ENCODE data around the gene ADAT3. TPM values are rescaled to one million over a fixed set of nuclear protein-coding genes. Genes with fewer than 3 reads are reported as not detected.

Gene ADAT3
- total and polyA plus RNA-seq, 2 donors (not counting 1 experiment from before 2014, with no cell fraction given) = 0.42 to 1.7 TPM

DNA sequence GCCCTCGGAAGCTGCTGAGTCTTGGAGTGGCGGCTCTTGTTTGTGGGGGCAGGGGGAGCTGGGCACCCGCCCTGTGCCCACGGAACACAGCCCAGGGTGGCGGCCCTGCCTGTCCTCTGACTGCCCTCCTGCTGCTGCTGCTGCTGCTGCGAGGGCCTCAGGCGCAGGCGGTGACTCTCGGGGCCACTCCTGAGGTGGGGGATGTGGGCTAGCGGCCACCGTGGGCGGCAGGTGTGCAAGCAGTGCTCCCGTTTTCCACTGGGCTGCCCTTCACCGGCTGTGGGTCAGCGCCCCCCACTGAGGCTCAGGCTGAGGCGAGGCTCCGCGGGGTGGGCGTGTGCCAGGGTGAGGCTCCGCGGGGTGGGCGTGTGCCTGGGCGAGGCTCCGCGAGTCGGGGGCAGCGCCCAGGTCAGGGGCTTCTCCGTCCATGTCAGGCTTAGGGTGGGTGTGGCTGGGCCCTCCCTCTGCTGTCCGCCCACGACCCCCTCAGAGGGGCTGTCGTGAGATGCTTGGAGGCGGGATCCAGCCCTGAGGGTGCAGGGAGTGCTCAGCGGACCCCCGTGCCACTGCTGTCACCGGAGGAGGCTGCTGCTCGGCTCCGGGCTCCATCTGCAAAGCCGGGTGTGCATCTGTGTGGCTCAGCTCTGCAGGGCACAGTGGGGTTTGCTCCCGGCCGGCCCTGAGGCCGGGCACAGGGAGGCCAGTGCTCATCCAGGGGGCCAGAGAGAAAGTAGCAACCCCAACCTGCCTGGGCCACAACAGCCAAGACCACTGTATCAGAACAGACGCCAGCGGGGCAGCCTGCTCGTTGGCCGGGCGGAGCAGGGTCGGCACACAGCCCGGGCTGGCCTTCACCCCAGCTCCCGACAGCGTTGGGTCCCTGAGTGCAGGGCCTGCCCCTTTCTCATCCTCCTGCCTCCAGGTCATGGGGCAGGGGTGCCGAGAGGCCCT is 50.2 kb downstream of the ADAT3 start:
- DNase-seq (ENCODE audit: low read depth in 2 of 2) = no peak
- H3K9ac ChIP-seq (ENCODE audit: insufficient read depth, low read length) = no peak overlapping the region
- no peaks in the 10 kb centered on the region for H3K4me1 ChIP-seq (ENCODE audit: control insufficient read depth, extremely low read depth, insufficient read depth, low read length)
- H3K9me3 ChIP-seq (ENCODE audit: control insufficient read depth, insufficient read depth, low read depth, low read length) = no peaks in the 10 kb centered on the region
- H3K27ac ChIP-seq (ENCODE audit: insufficient read depth, low read length) = no peak overlapping the region
- no peak for TF ChIP-seq EZH2 (IDR thresholded peaks at IDR 0.05; ENCODE audit: low read length, missing control alignments)
- TF ChIP-seq, protein P1, sequence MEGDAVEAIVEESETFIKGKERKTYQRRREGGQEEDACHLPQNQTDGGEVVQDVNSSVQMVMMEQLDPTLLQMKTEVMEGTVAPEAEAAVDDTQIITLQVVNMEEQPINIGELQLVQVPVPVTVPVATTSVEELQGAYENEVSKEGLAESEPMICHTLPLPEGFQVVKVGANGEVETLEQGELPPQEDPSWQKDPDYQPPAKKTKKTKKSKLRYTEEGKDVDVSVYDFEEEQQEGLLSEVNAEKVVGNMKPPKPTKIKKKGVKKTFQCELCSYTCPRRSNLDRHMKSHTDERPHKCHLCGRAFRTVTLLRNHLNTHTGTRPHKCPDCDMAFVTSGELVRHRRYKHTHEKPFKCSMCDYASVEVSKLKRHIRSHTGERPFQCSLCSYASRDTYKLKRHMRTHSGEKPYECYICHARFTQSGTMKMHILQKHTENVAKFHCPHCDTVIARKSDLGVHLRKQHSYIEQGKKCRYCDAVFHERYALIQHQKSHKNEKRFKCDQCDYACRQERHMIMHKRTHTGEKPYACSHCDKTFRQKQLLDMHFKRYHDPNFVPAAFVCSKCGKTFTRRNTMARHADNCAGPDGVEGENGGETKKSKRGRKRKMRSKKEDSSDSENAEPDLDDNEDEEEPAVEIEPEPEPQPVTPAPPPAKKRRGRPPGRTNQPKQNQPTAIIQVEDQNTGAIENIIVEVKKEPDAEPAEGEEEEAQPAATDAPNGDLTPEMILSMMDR (conservative IDR thresholded peaks at IDR 0.05 in 1 of 2, IDR thresholded peaks at IDR 0.05 in 1 of 2; ENCODE audit: low read depth in 1 of 2, low read length in 2 of 2) = no peak
- no peak overlapping the region for H3K4me2 ChIP-seq (ENCODE audit: extremely low read depth, insufficient read depth, low read length)
- H3K27me3 ChIP-seq (ENCODE audit: control insufficient read depth, insufficient read depth, low read length) = no peaks in the 10 kb centered on the region
- H3K79me2 ChIP-seq (ENCODE audit: control insufficient read depth, insufficient read depth, low read length) = peaks cover 44% of the 10 kb centered on the region
- no peak overlapping the region for H2AFZ ChIP-seq (ENCODE audit: low read length)
- H4K20me1 ChIP-seq (ENCODE audit: control insufficient read depth, extremely low read depth, insufficient read depth, low read length) = peaks cover 2% of the 10 kb centered on the region
- no peak overlapping the region for H3K4me3 ChIP-seq (replicated peaks in 1 of 4; ENCODE audit: control extremely low read depth in 1 of 4, insufficient read depth in 1 of 4, low read depth in 3 of 4, low read length in 4 of 4)
- peaks cover 4% of the 10 kb centered on the region for H3K36me3 ChIP-seq (ENCODE audit: control insufficient read depth, insufficient read depth, low read length)

DNA sequence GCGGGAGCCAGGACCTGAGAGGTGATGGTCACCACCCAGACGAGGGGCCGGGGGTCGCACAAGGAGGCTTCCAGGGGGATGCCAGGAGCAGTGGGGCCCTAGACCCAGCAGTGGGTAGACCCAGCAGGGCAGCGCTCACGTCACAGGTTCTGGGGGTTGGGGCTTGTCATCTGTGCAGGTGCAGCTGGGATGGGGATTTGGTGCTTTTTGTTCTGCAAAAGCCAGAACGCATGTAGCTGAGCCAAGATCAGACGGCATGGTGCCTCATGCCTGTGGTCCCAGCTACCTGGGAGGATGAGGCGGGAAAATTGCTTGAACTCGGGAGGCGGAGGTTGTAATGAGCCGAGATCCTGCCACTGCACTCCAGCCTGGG is 50.9 kb downstream of the ADAT3 start:
- peaks cover 4% of the 10 kb centered on the region for H3K36me3 ChIP-seq (ENCODE audit: control insufficient read depth, insufficient read depth, low read length)
- no peak overlapping the region for H3K27ac ChIP-seq (ENCODE audit: insufficient read depth, low read length)
- TF ChIP-seq, protein P1 (conservative IDR thresholded peaks at IDR 0.05 in 1 of 2, IDR thresholded peaks at IDR 0.05 in 1 of 2; ENCODE audit: low read depth in 1 of 2, low read length in 2 of 2) = no peak
- H3K27me3 ChIP-seq (ENCODE audit: control insufficient read depth, insufficient read depth, low read length) = no peaks in the 10 kb centered on the region
- H2AFZ ChIP-seq (ENCODE audit: low read length) = no peak overlapping the region
- H3K4me1 ChIP-seq (ENCODE audit: control insufficient read depth, extremely low read depth, insufficient read depth, low read length) = no peaks in the 10 kb centered on the region
- no peak overlapping the region for H3K9ac ChIP-seq (ENCODE audit: insufficient read depth, low read length)
- peaks cover 2% of the 10 kb centered on the region for H4K20me1 ChIP-seq (ENCODE audit: control insufficient read depth, extremely low read depth, insufficient read depth, low read length)
- no peak for DNase-seq (ENCODE audit: low read depth in 2 of 2)
- H3K9me3 ChIP-seq (ENCODE audit: control insufficient read depth, insufficient read depth, low read depth, low read length) = no peaks in the 10 kb centered on the region
- H3K79me2 ChIP-seq (ENCODE audit: control insufficient read depth, insufficient read depth, low read length) = peaks cover 45% of the 10 kb centered on the region
- no peak overlapping the region for H3K4me3 ChIP-seq (replicated peaks in 1 of 4; ENCODE audit: control extremely low read depth in 1 of 4, insufficient read depth in 1 of 4, low read depth in 3 of 4, low read length in 4 of 4)
- H3K4me2 ChIP-seq (ENCODE audit: extremely low read depth, insufficient read depth, low read length) = no peak overlapping the region

DNA sequence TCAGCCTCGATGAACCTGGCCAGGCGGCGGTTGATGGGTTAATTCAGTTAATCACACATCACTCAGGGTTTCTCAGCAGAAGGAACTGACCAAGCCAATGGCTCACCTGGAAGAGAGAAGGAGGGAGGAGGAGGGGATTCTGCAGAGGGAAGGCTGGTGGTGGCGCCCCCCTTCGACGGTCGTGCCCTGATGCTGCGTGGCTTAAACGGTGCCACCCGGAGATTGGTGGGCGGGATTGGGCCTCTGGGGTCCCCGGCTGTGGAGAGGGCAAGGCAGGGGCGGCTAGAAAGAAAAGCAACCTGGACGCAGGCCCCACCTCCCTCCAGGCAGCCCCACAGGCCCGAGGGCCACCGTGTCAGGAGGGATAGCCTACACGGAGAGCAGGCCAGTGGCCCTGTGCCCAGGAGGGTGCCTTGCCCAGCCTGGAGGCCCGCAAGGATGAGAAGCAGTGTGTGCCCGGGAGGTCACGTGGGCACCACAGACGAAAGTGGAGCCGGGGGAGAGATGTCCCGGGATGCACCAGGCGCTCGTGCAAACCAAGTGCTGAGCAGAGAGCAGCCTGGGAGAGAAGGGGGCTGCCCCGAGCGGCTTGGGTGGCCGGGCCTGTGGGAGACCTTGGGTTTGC is 51.8 kb downstream of the ADAT3 start:
- H2AFZ ChIP-seq (ENCODE audit: low read length) = no peak overlapping the region
- no peak overlapping the region for H3K27ac ChIP-seq (ENCODE audit: insufficient read depth, low read length)
- no peak for DNase-seq (ENCODE audit: low read depth in 2 of 2)
- H3K9me3 ChIP-seq (ENCODE audit: control insufficient read depth, insufficient read depth, low read depth, low read length) = no peaks in the 10 kb centered on the region
- H3K4me3 ChIP-seq (replicated peaks in 1 of 4; ENCODE audit: control extremely low read depth in 1 of 4, insufficient read depth in 1 of 4, low read depth in 3 of 4, low read length in 4 of 4) = no peak overlapping the region
- H3K79me2 ChIP-seq (ENCODE audit: control insufficient read depth, insufficient read depth, low read length) = peaks cover 44% of the 10 kb centered on the region
- no peak overlapping the region for H3K9ac ChIP-seq (ENCODE audit: insufficient read depth, low read length)
- H3K27me3 ChIP-seq (ENCODE audit: control insufficient read depth, insufficient read depth, low read length) = no peaks in the 10 kb centered on the region
- peaks cover 3% of the 10 kb centered on the region for H3K36me3 ChIP-seq (ENCODE audit: control insufficient read depth, insufficient read depth, low read length)
- H4K20me1 ChIP-seq (ENCODE audit: control insufficient read depth, extremely low read depth, insufficient read depth, low read length) = peaks cover 2% of the 10 kb centered on the region
- TF ChIP-seq EZH2 (IDR thresholded peaks at IDR 0.05; ENCODE audit: low read length, missing control alignments) = no peak
- TF ChIP-seq, protein P1 (conservative IDR thresholded peaks at IDR 0.05 in 1 of 2, IDR thresholded peaks at IDR 0.05 in 1 of 2; ENCODE audit: low read depth in 1 of 2, low read length in 2 of 2) = no peak
- H3K4me2 ChIP-seq (ENCODE audit: extremely low read depth, insufficient read depth, low read length) = no peak overlapping the region
- no peaks in the 10 kb centered on the region for H3K4me1 ChIP-seq (ENCODE audit: control insufficient read depth, extremely low read depth, insufficient read depth, low read length)
